Fibroblast of villous mesenchyme (primary cell): ENCODE measurements around the gene PI4KA. TPM values are rescaled to one million over a fixed set of nuclear protein-coding genes. Genes with fewer than 3 reads are reported as not detected.

Experiments
- DNase-seq: peaks from one replicate; pipeline ENCODE4 v3.0.0-alpha.2; 2010; ENCODE audit warnings: low read depth
- H3K4me3 ChIP-seq: 2 replicates; pipeline ENCODE4 v1.5.1; 2011; ENCODE audit warnings: low read depth, mild to moderate bottlenecking, low read length
- total RNA-seq: library from RNA; depleted of rRNA; stranded (reverse); fragments of >200 nt; gene quantifications from 2 replicates; pipeline ENCODE4 v1.2.3, GENCODE V29; 2012
- TF ChIP-seq, protein P1 (sequence below): IDR thresholded peaks from 2 replicates; pipeline ENCODE4 v1.5.1; 2012; ENCODE audit warnings: low read depth, mild to moderate bottlenecking, low read length; ENCODE audit not compliant: insufficient read depth

The PI4KA gene
- total RNA-seq, 1 donor, result 73.4 TPM

DNA sequence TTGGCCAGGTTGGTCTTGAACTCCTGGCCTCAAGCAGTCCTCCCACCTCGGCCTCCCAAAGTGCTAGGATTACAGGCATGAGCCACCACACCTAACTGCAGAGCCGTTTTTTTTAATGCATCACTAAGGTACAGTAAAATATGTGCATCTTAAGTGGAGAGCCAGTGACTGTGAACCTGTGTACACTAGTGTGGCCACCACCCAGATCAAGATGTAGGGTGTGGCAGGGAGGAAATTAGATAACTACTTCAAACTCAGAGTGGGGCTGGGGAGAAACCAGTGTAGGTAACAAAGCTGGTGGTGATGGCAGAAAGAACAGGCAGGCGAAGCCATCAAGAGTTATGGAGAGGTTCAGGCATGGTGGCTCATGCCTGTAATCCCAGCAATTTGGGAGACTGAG lies 14.6 kb upstream of the PI4KA start:
- H3K4me3 ChIP-seq, result no peak overlapping the region
- TF ChIP-seq, protein P1, sequence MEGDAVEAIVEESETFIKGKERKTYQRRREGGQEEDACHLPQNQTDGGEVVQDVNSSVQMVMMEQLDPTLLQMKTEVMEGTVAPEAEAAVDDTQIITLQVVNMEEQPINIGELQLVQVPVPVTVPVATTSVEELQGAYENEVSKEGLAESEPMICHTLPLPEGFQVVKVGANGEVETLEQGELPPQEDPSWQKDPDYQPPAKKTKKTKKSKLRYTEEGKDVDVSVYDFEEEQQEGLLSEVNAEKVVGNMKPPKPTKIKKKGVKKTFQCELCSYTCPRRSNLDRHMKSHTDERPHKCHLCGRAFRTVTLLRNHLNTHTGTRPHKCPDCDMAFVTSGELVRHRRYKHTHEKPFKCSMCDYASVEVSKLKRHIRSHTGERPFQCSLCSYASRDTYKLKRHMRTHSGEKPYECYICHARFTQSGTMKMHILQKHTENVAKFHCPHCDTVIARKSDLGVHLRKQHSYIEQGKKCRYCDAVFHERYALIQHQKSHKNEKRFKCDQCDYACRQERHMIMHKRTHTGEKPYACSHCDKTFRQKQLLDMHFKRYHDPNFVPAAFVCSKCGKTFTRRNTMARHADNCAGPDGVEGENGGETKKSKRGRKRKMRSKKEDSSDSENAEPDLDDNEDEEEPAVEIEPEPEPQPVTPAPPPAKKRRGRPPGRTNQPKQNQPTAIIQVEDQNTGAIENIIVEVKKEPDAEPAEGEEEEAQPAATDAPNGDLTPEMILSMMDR, result no peak
- no peak for DNase-seq

DNA sequence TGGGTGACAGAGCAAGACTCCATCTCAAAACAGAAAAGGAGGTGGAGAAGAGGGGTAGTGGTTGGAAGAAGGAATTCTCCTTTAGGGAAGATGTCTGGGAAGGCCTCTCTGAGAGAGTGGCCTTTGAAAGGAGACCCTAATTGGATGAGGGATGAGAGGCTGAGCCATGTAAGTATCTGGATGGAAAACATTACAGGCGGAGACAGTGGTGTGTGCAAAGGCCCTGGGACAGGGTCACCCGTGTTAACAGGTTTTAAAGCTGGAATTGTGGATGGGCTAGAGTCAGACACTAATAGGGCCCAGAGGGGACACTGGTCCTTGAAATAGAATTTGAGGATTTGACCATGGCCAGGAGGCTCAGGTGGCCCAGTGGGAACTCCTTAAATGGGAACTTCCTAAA lies 10.6 kb upstream of the PI4KA start:
- no peak overlapping the region for H3K4me3 ChIP-seq
- DNase-seq, result no peak
- TF ChIP-seq, protein P1, result no peak

DNA sequence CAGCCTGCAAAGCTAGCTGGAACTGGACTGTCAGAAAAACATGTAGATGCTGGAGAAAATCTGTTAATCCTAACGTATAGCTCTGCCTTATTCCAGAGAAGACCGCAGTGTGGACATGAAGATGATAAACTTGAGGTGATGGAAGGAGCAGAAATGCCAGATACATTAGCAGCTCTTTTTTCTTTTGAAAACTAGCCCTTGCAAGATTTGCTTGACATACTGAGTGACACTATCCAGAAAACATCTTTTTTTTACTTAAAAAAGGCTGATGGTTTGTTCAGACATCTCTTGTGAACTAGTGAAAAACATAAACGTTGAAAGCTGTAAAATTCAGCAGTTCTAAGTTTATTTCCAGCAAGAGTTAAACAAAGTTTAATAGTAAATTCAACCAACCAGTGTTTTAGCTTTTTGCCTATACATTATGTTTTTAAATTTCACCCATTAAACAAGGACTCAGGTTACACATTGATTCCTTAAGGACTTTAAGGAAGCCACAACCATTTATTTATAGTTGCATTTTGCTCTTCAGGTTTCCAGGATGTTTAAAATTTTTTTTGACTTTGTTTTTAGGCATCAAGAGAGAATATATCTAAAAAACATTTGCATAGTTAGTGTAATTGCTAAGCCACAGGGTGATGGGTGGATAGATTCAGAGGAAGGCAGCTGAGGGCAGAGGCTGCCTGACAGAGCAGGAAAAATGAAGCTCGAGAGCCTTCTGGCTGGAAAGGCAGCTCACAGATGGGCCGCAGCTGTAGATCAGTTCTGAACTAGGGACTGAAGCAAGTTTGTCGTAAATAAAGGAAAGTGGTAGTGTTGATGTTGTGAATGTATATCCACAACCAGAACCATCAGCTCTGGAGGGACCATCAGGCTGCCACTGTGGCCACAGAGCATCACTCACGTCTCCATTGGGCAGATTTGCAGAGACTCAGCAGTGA lies 9.7 kb upstream of the PI4KA start:
- no peak overlapping the region for H3K4me3 ChIP-seq
- TF ChIP-seq, protein P1, result no peak
- peak; percentile 52 for DNase-seq

DNA sequence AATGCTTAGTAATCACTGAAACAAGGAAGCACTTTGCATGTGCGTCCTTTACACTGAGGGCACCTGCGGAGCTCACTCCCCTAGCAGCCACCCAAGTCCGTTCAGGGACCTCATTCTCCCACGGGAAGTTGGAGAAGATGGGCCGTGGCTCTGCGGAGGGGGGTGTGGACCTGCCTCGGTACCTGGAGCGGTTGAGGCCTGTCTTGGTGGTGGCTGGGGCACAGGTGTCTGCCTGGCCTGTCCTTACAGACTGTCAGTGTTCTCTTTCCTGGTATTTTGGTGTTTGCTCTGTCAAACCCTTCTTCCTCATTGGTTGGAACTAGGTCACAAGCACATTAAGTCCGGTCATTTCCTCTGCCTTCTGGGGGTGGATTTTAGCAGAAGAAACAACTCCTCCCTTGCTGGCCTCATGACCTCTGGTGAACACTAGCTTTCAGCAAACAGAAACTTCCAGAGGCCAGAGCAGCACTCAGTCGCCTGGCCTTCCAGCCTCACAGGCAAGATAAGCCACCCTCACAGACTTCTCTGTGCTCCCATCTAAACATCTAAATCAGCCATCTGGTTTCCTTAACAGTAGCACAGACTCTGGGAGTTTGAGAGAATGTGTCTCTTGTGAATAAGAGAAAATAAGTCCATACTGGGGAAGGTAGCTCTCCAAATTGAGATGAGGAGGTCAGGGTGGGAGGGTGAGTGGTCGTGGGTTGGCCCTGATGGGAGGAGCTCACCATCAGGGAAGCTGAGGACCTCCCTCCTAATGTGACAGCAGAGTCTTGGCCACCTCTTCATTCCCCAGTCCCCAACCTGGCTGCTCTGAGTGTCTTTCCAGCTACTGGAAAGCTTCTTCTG lies 8.8 kb upstream of the PI4KA start:
- DNase-seq, result peak; percentile 89
- TF ChIP-seq, protein P1, result no peak
- H3K4me3 ChIP-seq, result no peak overlapping the region

DNA sequence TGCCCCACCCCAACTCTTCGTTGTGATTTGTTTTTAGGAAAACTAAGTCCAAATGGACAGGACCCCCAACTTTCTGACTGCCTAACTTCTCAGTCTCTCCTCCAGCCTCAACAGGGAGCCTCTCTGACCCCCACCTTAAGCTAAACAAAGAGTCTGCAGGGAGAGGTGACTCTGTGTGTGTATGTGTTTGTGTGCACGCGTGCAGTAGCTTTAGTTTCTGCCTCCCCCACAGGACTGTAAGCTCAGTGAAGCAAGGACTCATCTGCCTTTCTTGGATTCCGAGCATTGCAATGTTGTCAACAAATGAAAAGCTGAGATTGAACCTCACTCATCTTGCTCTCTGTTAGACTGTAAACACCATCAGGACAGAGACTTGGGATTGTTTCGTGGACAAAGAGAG lies 8.1 kb upstream of the PI4KA start:
- no peak overlapping the region for H3K4me3 ChIP-seq
- DNase-seq, result peak; percentile 38
- TF ChIP-seq, protein P1, result no peak

DNA sequence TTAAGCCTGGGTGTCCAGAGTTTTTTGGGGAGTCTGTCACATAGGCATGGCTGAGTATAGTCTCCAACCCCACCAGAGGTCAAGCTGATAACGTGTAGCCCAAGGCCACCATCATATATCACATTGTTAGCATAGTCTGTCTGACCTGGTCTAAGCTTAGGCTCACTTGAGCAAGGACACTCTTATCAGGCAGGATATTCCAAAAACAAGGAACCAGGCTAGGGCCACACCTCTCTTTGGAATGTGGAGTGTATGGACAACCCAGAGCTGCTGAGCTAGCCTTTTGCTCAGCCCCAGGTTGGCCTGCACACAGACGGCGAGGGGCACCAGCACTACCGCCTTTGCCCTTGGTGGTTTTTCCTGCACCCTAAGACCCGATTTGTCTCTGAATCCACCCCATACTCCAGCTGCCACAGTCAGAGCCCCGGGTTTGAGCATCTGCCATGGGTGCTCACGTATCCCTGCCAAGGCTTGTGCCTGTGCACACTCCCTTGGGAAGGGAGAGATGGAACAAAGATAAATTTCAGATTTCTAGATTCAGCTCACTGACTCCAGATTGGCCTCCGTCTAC lies 7.3 kb upstream of the PI4KA start:
- DNase-seq, result no peak
- TF ChIP-seq, protein P1, result no peak

More for the DNA sequence above, 7.3 kb upstream of the PI4KA start:
- H3K4me3 ChIP-seq, result no peak overlapping the region
